BJ (cell line): ENCODE measurements around the gene CDH8. TPM values are rescaled to one million over a fixed set of nuclear protein-coding genes. Genes with fewer than 3 reads are reported as not detected.

Experiments
- CTCF ChIA-PET: fragments of 350-600 bp; formaldehyde crosslinking; extraction: SDS; loops from one replicate; lab custom pipeline; 2021; ENCODE audit warnings: antibody characterized with exemption, inconsistent platforms; lab: Yijun Ruan, JAX
- POLR2A ChIA-PET: fragments of 300-600 bp; sonication (Branson Sonifier 250); formaldehyde crosslinking; extraction: SDS; loops from one replicate; lab custom pipeline; 2021; ENCODE audit warnings: antibody characterized with exemption; lab: Charles Lee
- DNase-seq: peaks from one replicate; pipeline ENCODE4 v3.0.0-alpha.2; 2011; ENCODE audit warnings: low read depth
- H3K27me3 ChIP-seq: 2 replicates; pipeline ENCODE4 v1.6.0; 2011; ENCODE audit warnings: low read length; ENCODE audit not compliant: control insufficient read depth, insufficient read depth
- H3K36me3 ChIP-seq: 2 replicates; pipeline ENCODE4 v1.5.1; 2011; ENCODE audit warnings: low read length; ENCODE audit not compliant: control insufficient read depth, insufficient read depth
- H3K4me3 ChIP-seq: 2 replicates; pipeline ENCODE4 v1.5.1; 2011; ENCODE audit warnings: low read depth, mild to moderate bottlenecking, control low read depth, low read length
- polyA plus RNA-seq: library from polyadenylated mRNA; depleted of rRNA; stranded (reverse); fragments of >200 nt; gene quantifications from 2 replicates; pipeline ENCODE4 v1.2.3, GENCODE V29; 2011
- TF ChIP-seq, protein P1 (sequence below): IDR thresholded peaks from 2 replicates; pipeline ENCODE4 v1.5.1; 2011; ENCODE audit warnings: low read depth, mild to moderate bottlenecking, control low read depth, inconsistent platforms, low read length, moderate library complexity; ENCODE audit not compliant: insufficient read depth

The CDH8 gene
- polyA plus RNA-seq, 1 experiment = 0.13 TPM

DNA sequence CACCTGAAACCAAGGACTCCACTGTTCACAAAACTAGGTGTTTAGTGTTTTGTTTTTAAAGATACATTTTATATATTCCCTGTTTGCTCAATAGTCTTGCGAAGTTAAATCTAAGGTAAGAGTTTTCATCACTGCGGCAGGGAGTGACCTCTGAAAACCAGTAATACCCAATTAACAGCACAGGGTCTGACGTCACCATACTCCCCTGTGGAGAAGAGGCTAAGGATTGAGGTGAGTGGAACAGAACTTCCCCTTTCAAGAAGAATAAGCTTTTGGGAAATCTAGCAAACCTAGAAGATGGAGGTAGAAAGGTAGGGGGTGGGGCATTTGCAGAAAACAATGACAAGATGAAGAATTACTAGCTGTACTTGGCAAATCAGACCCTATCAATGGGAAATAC lies 120.7 kb downstream of the CDH8 start:
- CTCF ChIA-PET = no interaction called here
- POLR2A ChIA-PET = no interaction called here
- TF ChIP-seq, protein P1, sequence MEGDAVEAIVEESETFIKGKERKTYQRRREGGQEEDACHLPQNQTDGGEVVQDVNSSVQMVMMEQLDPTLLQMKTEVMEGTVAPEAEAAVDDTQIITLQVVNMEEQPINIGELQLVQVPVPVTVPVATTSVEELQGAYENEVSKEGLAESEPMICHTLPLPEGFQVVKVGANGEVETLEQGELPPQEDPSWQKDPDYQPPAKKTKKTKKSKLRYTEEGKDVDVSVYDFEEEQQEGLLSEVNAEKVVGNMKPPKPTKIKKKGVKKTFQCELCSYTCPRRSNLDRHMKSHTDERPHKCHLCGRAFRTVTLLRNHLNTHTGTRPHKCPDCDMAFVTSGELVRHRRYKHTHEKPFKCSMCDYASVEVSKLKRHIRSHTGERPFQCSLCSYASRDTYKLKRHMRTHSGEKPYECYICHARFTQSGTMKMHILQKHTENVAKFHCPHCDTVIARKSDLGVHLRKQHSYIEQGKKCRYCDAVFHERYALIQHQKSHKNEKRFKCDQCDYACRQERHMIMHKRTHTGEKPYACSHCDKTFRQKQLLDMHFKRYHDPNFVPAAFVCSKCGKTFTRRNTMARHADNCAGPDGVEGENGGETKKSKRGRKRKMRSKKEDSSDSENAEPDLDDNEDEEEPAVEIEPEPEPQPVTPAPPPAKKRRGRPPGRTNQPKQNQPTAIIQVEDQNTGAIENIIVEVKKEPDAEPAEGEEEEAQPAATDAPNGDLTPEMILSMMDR = no peak
- no peak for DNase-seq
- Histone ChIP-seq H3K27me3 (no peaks in the 10 kb centered on the region), H3K4me3 (no peak overlapping the region), H3K36me3 (no peaks in the 10 kb centered on the region)

DNA sequence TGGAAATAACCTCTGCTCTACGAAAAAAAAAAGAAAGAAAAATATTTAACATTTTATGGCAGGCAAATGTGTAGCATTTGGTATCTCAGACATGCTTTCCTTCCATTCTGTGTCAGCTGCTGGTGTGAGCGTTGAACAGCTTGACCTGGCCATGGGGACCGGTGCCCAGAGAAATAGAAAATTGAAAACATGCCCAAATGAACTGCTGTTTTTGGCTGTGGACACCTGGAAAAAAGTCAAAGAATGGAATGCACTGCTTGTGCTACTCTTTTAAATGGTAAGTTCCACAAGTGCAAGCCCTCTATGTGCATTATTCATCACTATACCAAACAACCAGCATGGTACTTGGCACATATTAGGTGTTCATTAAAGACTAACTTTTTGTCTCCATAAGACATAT lies 127.2 kb downstream of the CDH8 start:
- ChIA-PET POLR2A (no interaction called here), CTCF (no interaction called here)
- TF ChIP-seq, protein P1 = no peak
- no peak for DNase-seq
- no peak overlapping the region for H3K4me3 ChIP-seq
- H3K27me3 ChIP-seq = no peaks in the 10 kb centered on the region
- H3K36me3 ChIP-seq = no peaks in the 10 kb centered on the region

DNA sequence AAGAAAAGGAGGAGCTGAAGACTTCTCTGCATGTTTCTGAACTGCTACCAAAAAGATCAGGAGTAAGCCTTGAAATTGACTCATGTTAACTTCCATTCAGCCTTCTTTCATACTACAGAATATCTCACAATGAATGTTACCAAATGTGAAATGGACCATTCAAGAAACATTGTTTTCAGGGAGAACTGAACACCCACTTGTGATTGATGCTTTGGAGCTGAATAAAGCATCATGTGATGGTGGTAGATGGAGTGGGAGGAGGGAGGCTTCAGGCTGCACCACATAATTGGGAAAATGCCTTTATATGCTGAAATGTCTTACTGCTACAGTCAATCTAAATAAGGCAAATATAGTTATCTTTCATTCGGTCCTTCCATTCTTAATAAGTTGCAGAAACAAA lies 127.8 kb downstream of the CDH8 start:
- CTCF ChIA-PET = no interaction called here
- no peaks in the 10 kb centered on the region for H3K36me3 ChIP-seq
- TF ChIP-seq, protein P1 = no peak

DNA sequence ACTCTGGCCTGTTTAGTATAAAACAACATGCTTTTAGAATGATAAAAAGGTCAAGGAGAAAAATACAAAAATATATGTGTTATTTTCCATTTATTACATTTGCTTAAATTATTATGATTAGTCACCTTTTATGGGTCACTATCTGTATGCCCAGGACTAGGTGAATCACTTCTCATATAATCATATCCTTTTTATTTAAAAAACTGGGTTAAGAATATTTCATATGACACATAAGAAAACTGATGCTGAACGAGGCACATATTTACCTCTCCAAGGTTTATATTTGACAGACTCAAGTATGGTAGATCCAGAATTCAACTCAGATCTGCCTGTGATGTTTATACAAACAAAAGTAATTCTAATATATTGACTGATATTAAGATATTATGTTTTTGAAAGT lies 134.5 kb downstream of the CDH8 start:
- H3K27me3 ChIP-seq = no peaks in the 10 kb centered on the region
- DNase-seq = no peak
- ChIA-PET POLR2A (no interaction called here), CTCF (no interaction called here)
- no peak overlapping the region for H3K4me3 ChIP-seq
- no peaks in the 10 kb centered on the region for H3K36me3 ChIP-seq
- TF ChIP-seq, protein P1 = no peak

More for the DNA sequence above, 127.8 kb downstream of the CDH8 start:
- Histone ChIP-seq H3K4me3 (no peak overlapping the region), H3K27me3 (no peaks in the 10 kb centered on the region)
- no peak for DNase-seq
- POLR2A ChIA-PET = no interaction called here

DNA sequence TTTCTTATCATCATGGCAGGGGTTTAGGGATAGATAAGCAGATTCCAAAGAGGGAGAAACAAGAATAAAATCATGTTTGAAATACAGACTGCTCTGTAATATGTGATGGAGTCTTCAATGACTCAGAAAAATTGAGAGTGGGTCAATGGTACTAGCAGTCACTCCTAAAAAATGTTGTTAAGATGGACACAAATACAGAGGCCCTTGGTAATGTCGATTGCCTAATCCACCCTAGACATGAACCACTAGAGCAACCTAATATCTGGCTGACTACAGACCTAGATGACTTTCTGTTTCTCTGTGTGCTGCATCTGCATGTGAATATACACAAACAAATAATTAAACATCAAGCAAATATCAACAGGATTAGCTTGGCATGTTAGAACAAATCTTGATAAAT lies 135.8 kb downstream of the CDH8 start:
- no peak for DNase-seq

More for the DNA sequence above, 135.8 kb downstream of the CDH8 start:
- H3K27me3 ChIP-seq = no peaks in the 10 kb centered on the region
- TF ChIP-seq, protein P1 = no peak
- CTCF ChIA-PET = no interaction called here
- POLR2A ChIA-PET = no interaction called here
- H3K36me3 ChIP-seq = no peaks in the 10 kb centered on the region
- no peak overlapping the region for H3K4me3 ChIP-seq
